SK-N-SH (cell line): ENCODE results near the gene DEPP1. TPM values are rescaled to one million over a fixed set of nuclear protein-coding genes. Genes with fewer than 3 reads are reported as not detected.

Experiments used
- CTCF ChIA-PET: fragments of 300-600, 350-600 bp; formaldehyde crosslinking; extraction: SDS; loops from one replicate; lab custom pipeline; 2021; lab: Yijun Ruan, JAX
- POLR2A ChIA-PET: fragments of 350-600 bp; sonication (Branson Sonifier 250); formaldehyde crosslinking; extraction: SDS; loops from one replicate; lab custom pipeline; 2020; ENCODE audit warnings: antibody characterized with exemption, inconsistent platforms; lab: Yijun Ruan, JAX
- DNase-seq: peaks from one replicate; pipeline ENCODE4 v3.0.0; 2012
- H2AFZ ChIP-seq: fragments of 200-600 bp; sonication (generic); 2 replicates; pipeline ENCODE4 v1.8.1; 2016; ENCODE audit warnings: antibody characterized with exemption, mild to moderate bottlenecking, low read depth
- H3F3A ChIP-seq: fragments of 200-600 bp; sonication (generic); replicated peaks from 2 replicates; pipeline ENCODE3; 2016; ENCODE audit warnings: antibody characterized with exemption, mild to moderate bottlenecking; ENCODE audit not compliant: insufficient read depth
- H3K27ac ChIP-seq, 2 experiments: fragments of 200-500 bp in 1 of 2; fragments of 200-600 bp in 1 of 2; sonication (Bioruptor generic) in 1 of 2; sonication (generic), shearing (Covaris generic) in 1 of 2; 2 replicates each; pipeline versions ENCODE4 v1.5.1 to v1.6.1; 2014 to 2016; ENCODE audit warnings: low read depth in 2 of 2, inconsistent platforms in 1 of 2, low read length in 1 of 2, mild to moderate bottlenecking in 1 of 2, mixed read lengths in 1 of 2
- H3K27me3 ChIP-seq: fragments of 200-600 bp; sonication (generic), shearing (Covaris generic); 2 replicates; pipeline ENCODE4 v1.6.1; 2016; ENCODE audit warnings: mixed run types; ENCODE audit not compliant: insufficient read depth
- H3K36me3 ChIP-seq, 2 experiments: fragments of 200-500 bp in 1 of 2; fragments of 200-600 bp in 1 of 2; sonication (Bioruptor generic) in 1 of 2; sonication (generic) in 1 of 2; replicated peaks in 1 of 2; 2 replicates each; pipeline versions ENCODE3 to v1.5.1; 2014 to 2016; ENCODE audit warnings: low read length in 1 of 2, mild to moderate bottlenecking in 1 of 2; ENCODE audit not compliant: insufficient read depth in 2 of 2, control insufficient read depth in 1 of 2
- H3K4me1 ChIP-seq, 2 experiments: fragments of 200-500 bp in 1 of 2; fragments of 200-600 bp in 1 of 2; sonication (Bioruptor generic) in 1 of 2; sonication (generic), shearing (Covaris generic) in 1 of 2; 2 replicates each; pipeline versions ENCODE4 v1.5.1 to v1.6.1; 2014 to 2016; ENCODE audit warnings: low read depth in 1 of 2, low read length in 1 of 2, mixed run types in 1 of 2; ENCODE audit not compliant: insufficient read depth in 2 of 2, control insufficient read depth in 1 of 2
- H3K4me2 ChIP-seq: fragments of 200-600 bp; sonication (generic), shearing (Covaris generic); 2 replicates; pipeline ENCODE4 v1.6.1; 2017; ENCODE audit warnings: mixed run types
- H3K4me3 ChIP-seq, 2 experiments: fragments of 200-500 bp in 1 of 2; fragments of 200-600 bp in 1 of 2; sonication (Bioruptor generic) in 1 of 2; sonication (generic), shearing (Covaris generic) in 1 of 2; 2 replicates each; pipeline versions ENCODE4 v1.5.1 to v1.8.1; 2014 to 2016; ENCODE audit warnings: low read depth in 2 of 2, inconsistent platforms in 1 of 2, low read length in 1 of 2, mild to moderate bottlenecking in 1 of 2, mixed read lengths in 1 of 2, moderate library complexity in 1 of 2
- H3K79me2 ChIP-seq: fragments of 200-600 bp; sonication (generic); 2 replicates; pipeline ENCODE4 v1.8.1; 2017; ENCODE audit warnings: mild to moderate bottlenecking; ENCODE audit not compliant: insufficient read depth
- H3K9ac ChIP-seq: fragments of 200-600 bp; sonication (generic); 2 replicates; pipeline ENCODE4 v1.6.1; 2017; ENCODE audit warnings: mixed run types
- H3K9me2 ChIP-seq: fragments of 200-600 bp; sonication (generic); 2 replicates; pipeline ENCODE4 v1.6.1; 2017; ENCODE audit warnings: mixed run types
- H3K9me3 ChIP-seq: fragments of 200-600 bp; sonication (generic); 2 replicates; pipeline ENCODE4 v1.6.1; 2017; ENCODE audit warnings: mixed run types, mild to moderate bottlenecking, moderate library complexity
- H4K20me1 ChIP-seq: fragments of 200-600 bp; sonication (generic); 2 replicates; pipeline ENCODE4 v1.6.1; 2017; ENCODE audit warnings: mild to moderate bottlenecking, mixed run types; ENCODE audit not compliant: insufficient read depth
- CHD2 ChIP-seq: fragments of 150-350 bp; IDR thresholded peaks from 2 replicates; pipeline ENCODE4 v1.6.1; 2018; ENCODE audit warnings: low read length; ENCODE audit not compliant: partially characterized antibody
- EP300 ChIP-seq, 2 experiments: IDR thresholded peaks; 2 replicates each; pipeline versions ENCODE4 v1.4.0 to v1.6.1; 2012; ENCODE audit warnings: borderline replicate concordance in 1 of 2, low read depth in 1 of 2, low read length in 1 of 2
- MAX ChIP-seq: IDR thresholded peaks from 2 replicates; pipeline ENCODE4 v1.4.0; 2012; ENCODE audit warnings: low read depth
- MEF2A ChIP-seq: IDR thresholded peaks from 2 replicates; pipeline ENCODE4 v1.4.0; 2012; ENCODE audit warnings: low read depth, borderline replicate concordance
- MXI1 ChIP-seq: IDR thresholded peaks from 2 replicates; pipeline ENCODE4 v1.6.1; 2012; ENCODE audit warnings: mild to moderate bottlenecking, low read depth, low read length, improper control_type of control experiment
- NFIC ChIP-seq: IDR thresholded peaks from 2 replicates; pipeline ENCODE4 v1.4.0; 2012; ENCODE audit warnings: borderline replicate concordance
- NRF1 ChIP-seq: IDR thresholded peaks from 2 replicates; pipeline ENCODE4 v1.6.1; 2012; ENCODE audit warnings: low read depth, mild to moderate bottlenecking, low read length
- PBX3 ChIP-seq: IDR thresholded peaks from 2 replicates; pipeline ENCODE4; 2012
- SMC3 ChIP-seq: IDR thresholded peaks from 2 replicates; pipeline ENCODE4 v1.6.1; 2012; ENCODE audit warnings: low read depth, low read length, improper control_type of control experiment
- TCF12 ChIP-seq: IDR thresholded peaks from 2 replicates; pipeline ENCODE4 v1.4.0; 2012
- USF1 ChIP-seq: IDR thresholded peaks from 2 replicates; pipeline ENCODE4 v1.4.0; 2012; ENCODE audit warnings: low read depth, borderline replicate concordance
- YY1 ChIP-seq: IDR thresholded peaks from 2 replicates; pipeline ENCODE4 v1.4.0; 2012; ENCODE audit warnings: low read depth, mild to moderate bottlenecking
- ZBTB33 ChIP-seq: IDR thresholded peaks from 2 replicates; pipeline ENCODE4 v1.4.0; 2012; ENCODE audit warnings: low read depth, borderline replicate concordance
- WGBS: methylation state at CpG from one replicate; pipeline ENCODE4 v1.1.6; 2017; ENCODE audit warnings: low lambda C conversion rate; 5-methylcytosine and 5-hydroxymethylcytosine counted together
- polyA plus RNA-seq, 3 experiments: library from polyadenylated mRNA; depleted of rRNA; stranded (reverse); fragments of >200 nt; gene quantifications; 2 replicates each; pipeline ENCODE4 v1.2.3, GENCODE V29; 2012

Gene DEPP1
- polyA plus RNA-seq, 1 of the 3 experiments (the other 2 are of a cell fraction) = 5.3 TPM

GRCh38 chr10:44976352-44977198 lies 2.0 kb downstream of the DEPP1 start:
- CTCF ChIA-PET = interaction anchor here (0.5 to 10.6 kb wide), 7 partner anchors 8 to 56 kb away, joined by 3 to 121 read pairs (median 4); no protein-coding TSS in a partner anchor
- H2AFZ ChIP-seq = no peak overlapping the region
- peaks cover 0 to 4% of the 10 kb centered on the region in 2 experiments for H3K36me3 ChIP-seq
- H4K20me1 ChIP-seq = no peaks in the 10 kb centered on the region
- no peaks in the 10 kb centered on the region for H3K9me3 ChIP-seq
- H3K4me3 ChIP-seq = peak overlapping the region in 1 of 2 experiments; percentile 61; a peak in 1 of 4 replicates
- peak overlapping the region; percentile 3; the same call in 1 of the 2 replicates for H3K9ac ChIP-seq
- H3K9me2 ChIP-seq = no peaks in the 10 kb centered on the region
- H3F3A ChIP-seq = peaks cover 14% of the 10 kb centered on the region
- H3K79me2 ChIP-seq = peaks cover 8% of the 10 kb centered on the region
- TF ChIP-seq YY1 (no peak), MXI1 (no peak), EP300 (IDR thresholded peaks at IDR 0.05; ENCODE audit: borderline replicate concordance in 1 of 2, low read depth in 1 of 2, low read length in 1 of 2) (no peak), USF1 (no peak), MEF2A (no peak), ZBTB33 (no peak), SMC3 (no peak), CHD2 (no peak), NRF1 (no peak), MAX (no peak)
- TF ChIP-seq, all 33 proteins: peak for 0
- 98% methylated on average over 4 of the region's 9 CpGs for WGBS
- H3K27me3 ChIP-seq = no peaks in the 10 kb centered on the region
- no peak overlapping the region for H3K27ac ChIP-seq
- H3K4me1 ChIP-seq = peaks cover 48 to 49% of the 10 kb centered on the region in 2 experiments; a peak in 3 of 4 replicates
- POLR2A ChIA-PET = no interaction called here
- peak overlapping the region; percentile 85 for H3K4me2 ChIP-seq
- no peak for DNase-seq

GRCh38 chr10:44975431-44976331 lies 2.9 kb downstream of the DEPP1 start:
- no peaks in the 10 kb centered on the region for H3K9me2 ChIP-seq
- TF ChIP-seq NFIC (peak; percentile 69), PBX3 (no peak), TCF12 (peak; percentile 18; the same call in 1 of the 2 replicates)
- H3K27ac ChIP-seq = no peak overlapping the region
- WGBS = 94% methylated on average over 2 of the region's 10 CpGs
- peaks cover 0 to 10% of the 10 kb centered on the region in 2 experiments for H3K36me3 ChIP-seq
- H3K79me2 ChIP-seq = peaks cover 8% of the 10 kb centered on the region
- no peak overlapping the region for H2AFZ ChIP-seq
- H3K4me1 ChIP-seq = peaks cover 43 to 47% of the 10 kb centered on the region in 2 experiments; a peak in 3 of 4 replicates
- DNase-seq = no peak
- H3K27me3 ChIP-seq = no peaks in the 10 kb centered on the region
- no peaks in the 10 kb centered on the region for H4K20me1 ChIP-seq
- peaks cover 6% of the 10 kb centered on the region for H3F3A ChIP-seq
- CTCF ChIA-PET = interaction anchor here (0.9 to 10.6 kb wide), 9 partner anchors 9 to 55 kb away, joined by 3 to 121 read pairs (median 4); no protein-coding TSS in a partner anchor
- H3K9ac ChIP-seq = no peak overlapping the region
- H3K4me3 ChIP-seq = no peak overlapping the region
- POLR2A ChIA-PET = no interaction called here
- no peaks in the 10 kb centered on the region for H3K9me3 ChIP-seq
- peak overlapping the region; percentile 61 for H3K4me2 ChIP-seq
